Measurements from ENCODE around the gene LARP4B. TPM values are rescaled to one million over a fixed set of nuclear protein-coding genes. Genes with fewer than 3 reads are reported as not detected.
"Not testable (repeated sequence)": the region's sequence is repeated elsewhere in the genome, so short reads cannot be mapped to it uniquely, and the experiment has no call there.

The LARP4B gene
- total and polyA plus RNA-seq, 2 donors (not counting 1 experiment from before 2014, with no cell fraction given) = 35.6 to 129 TPM

DNA sequence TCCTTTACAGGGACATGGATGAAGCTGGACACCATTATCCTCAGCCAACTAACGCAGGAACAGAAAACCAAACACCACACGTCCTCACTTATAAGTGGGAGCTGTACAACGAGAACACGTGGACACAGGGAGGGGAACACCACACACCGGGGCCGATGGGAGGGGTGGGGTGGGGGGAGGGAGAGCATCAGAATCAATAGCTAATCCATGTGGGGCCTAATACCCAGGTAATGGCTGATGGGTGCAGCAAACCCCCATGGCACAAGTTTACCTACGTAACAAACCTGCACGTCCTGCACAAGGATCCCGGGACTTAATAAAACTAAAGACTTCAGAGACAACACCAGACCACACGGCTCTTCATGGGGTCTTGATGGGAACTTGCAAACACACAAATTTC lies 159.9 kb downstream of the LARP4B start:
- Mint-ChIP-seq H3K27ac (no peak overlapping the region), H3K9me3 (ENCODE audit: insufficient read depth) (peaks cover 10% of the 10 kb centered on the region), H3K4me3 (no peak overlapping the region), H3K4me1 (no peaks in the 10 kb centered on the region), H3K27me3 (peaks cover 3% of the 10 kb centered on the region)
- ChIA-PET CTCF (interaction anchor here (1.2 kb wide), 1 partner anchor 17 kb away, joined by 3 read pairs; no protein-coding TSS in a partner anchor), POLR2A (no interaction called here)
- Histone ChIP-seq H3K27ac (ENCODE audit: low read length in 2 of 2) (no peak overlapping the region), H3K4me2 (replicated peaks; ENCODE audit: low read depth, low read length, poor library complexity, severe bottlenecking) (no peak overlapping the region), H2AFZ (ENCODE audit: insufficient read depth, low read depth, low read length, poor library complexity, severe bottlenecking) (no peak overlapping the region), H3K4me1 (ENCODE audit: control insufficient read depth in 2 of 2, insufficient read depth in 2 of 2, low read length in 2 of 2) (no peaks in the 10 kb centered on the region), H3K36me3 (replicated peaks in 1 of 2; ENCODE audit: control extremely low read depth in 1 of 2, control insufficient read depth in 1 of 2, extremely low read depth in 1 of 2, insufficient read depth in 2 of 2, low read length in 1 of 2) (no peaks in the 10 kb centered on the region), H3K9me3 (ENCODE audit: control extremely low read depth in 1 of 3, control insufficient read depth in 2 of 3, insufficient read depth in 1 of 3, low read length in 2 of 3) (peaks cover 2 to 31% (median 9%) of the 10 kb centered on the region in 3 donors), H3K27me3 (replicated peaks in 1 of 4; ENCODE audit: control extremely low read depth in 1 of 4, control insufficient read depth in 3 of 4, insufficient read depth in 4 of 4, low read length in 3 of 4) (no peaks in the 10 kb centered on the region), H4K20me1 (ENCODE audit: control insufficient read depth, insufficient read depth, low read length, poor library complexity, severe bottlenecking) (no peaks in the 10 kb centered on the region), H3K79me2 (ENCODE audit: control insufficient read depth, insufficient read depth, low read length) (no peaks in the 10 kb centered on the region), H3K4me3 (ENCODE audit: control extremely low read depth in 1 of 5, extremely low read depth in 1 of 5, insufficient read depth in 1 of 5, low read depth in 2 of 5, low read length in 4 of 5) (no peak overlapping the region), H3K9ac (ENCODE audit: low read length) (no peak overlapping the region)
- intact Hi-C loops (cut with micrococcal nuclease) = no loop called here
- no peak for DNase-seq
- no peak for ATAC-seq (ENCODE audit: low read depth)
- 90% methylated on average over 8 of the region's 10 CpGs for WGBS (ENCODE audit: insufficient coverage)
- no peak for TF ChIP-seq EZH2 (IDR thresholded peaks at IDR 0.05; ENCODE audit: borderline replicate concordance, insufficient read depth, low read depth, low read length, poor library complexity, severe bottlenecking)
- TF ChIP-seq, protein P1, sequence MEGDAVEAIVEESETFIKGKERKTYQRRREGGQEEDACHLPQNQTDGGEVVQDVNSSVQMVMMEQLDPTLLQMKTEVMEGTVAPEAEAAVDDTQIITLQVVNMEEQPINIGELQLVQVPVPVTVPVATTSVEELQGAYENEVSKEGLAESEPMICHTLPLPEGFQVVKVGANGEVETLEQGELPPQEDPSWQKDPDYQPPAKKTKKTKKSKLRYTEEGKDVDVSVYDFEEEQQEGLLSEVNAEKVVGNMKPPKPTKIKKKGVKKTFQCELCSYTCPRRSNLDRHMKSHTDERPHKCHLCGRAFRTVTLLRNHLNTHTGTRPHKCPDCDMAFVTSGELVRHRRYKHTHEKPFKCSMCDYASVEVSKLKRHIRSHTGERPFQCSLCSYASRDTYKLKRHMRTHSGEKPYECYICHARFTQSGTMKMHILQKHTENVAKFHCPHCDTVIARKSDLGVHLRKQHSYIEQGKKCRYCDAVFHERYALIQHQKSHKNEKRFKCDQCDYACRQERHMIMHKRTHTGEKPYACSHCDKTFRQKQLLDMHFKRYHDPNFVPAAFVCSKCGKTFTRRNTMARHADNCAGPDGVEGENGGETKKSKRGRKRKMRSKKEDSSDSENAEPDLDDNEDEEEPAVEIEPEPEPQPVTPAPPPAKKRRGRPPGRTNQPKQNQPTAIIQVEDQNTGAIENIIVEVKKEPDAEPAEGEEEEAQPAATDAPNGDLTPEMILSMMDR (IDR thresholded peaks at IDR 0.05) = no peak

DNA sequence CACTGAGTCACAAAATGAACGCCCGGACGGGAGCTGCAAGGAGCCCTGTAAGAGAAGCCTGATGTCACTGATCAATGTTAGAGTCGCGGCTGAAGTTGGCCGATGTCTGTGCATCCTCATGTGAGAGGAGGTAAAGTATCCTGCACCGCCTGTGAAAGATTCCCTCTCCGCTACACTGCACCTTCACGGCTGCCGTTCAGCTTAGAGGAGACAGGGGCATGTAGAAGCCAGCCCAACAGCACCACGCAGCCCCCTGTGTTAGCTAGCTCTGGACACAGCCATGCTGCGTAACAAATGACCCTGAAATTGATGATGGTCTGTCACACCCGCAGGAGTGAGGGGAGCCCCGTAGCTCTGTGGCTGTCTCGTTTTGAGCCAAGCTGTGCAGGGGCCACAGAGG lies 160.5 kb downstream of the LARP4B start:
- 96% methylated on average over 15 of the region's 15 CpGs for WGBS (ENCODE audit: insufficient coverage)
- Histone ChIP-seq H3K27me3 (replicated peaks in 1 of 4; ENCODE audit: control extremely low read depth in 1 of 4, control insufficient read depth in 3 of 4, insufficient read depth in 4 of 4, low read length in 3 of 4) (no peaks in the 10 kb centered on the region), H4K20me1 (ENCODE audit: control insufficient read depth, insufficient read depth, low read length, poor library complexity, severe bottlenecking) (no peaks in the 10 kb centered on the region), H3K4me2 (replicated peaks; ENCODE audit: low read depth, low read length, poor library complexity, severe bottlenecking) (no peak overlapping the region), H3K79me2 (ENCODE audit: control insufficient read depth, insufficient read depth, low read length) (no peaks in the 10 kb centered on the region), H3K27ac (ENCODE audit: low read length in 2 of 2) (no peak overlapping the region), H3K4me1 (ENCODE audit: control insufficient read depth in 2 of 2, insufficient read depth in 2 of 2, low read length in 2 of 2) (no peaks in the 10 kb centered on the region), H3K9ac (ENCODE audit: low read length) (no peak overlapping the region), H3K9me3 (ENCODE audit: control extremely low read depth in 1 of 3, control insufficient read depth in 2 of 3, insufficient read depth in 1 of 3, low read length in 2 of 3) (peaks cover 2 to 27% (median 9%) of the 10 kb centered on the region in 3 donors), H3K4me3 (ENCODE audit: control extremely low read depth in 1 of 5, extremely low read depth in 1 of 5, insufficient read depth in 1 of 5, low read depth in 2 of 5, low read length in 4 of 5) (no peak overlapping the region), H3K36me3 (replicated peaks in 1 of 2; ENCODE audit: control extremely low read depth in 1 of 2, control insufficient read depth in 1 of 2, extremely low read depth in 1 of 2, insufficient read depth in 2 of 2, low read length in 1 of 2) (no peaks in the 10 kb centered on the region), H2AFZ (ENCODE audit: insufficient read depth, low read depth, low read length, poor library complexity, severe bottlenecking) (no peak overlapping the region)
- intact Hi-C loops (cut with micrococcal nuclease) = no loop called here
- TF ChIP-seq, protein P1 (IDR thresholded peaks at IDR 0.05) = no peak
- POLR2A ChIA-PET = no interaction called here
- no peak for ATAC-seq (ENCODE audit: low read depth)
- no peak for DNase-seq
- Mint-ChIP-seq H3K27ac (no peak overlapping the region), H3K4me3 (no peak overlapping the region), H3K9me3 (ENCODE audit: insufficient read depth) (peaks cover 12% of the 10 kb centered on the region), H3K4me1 (no peaks in the 10 kb centered on the region), H3K27me3 (peaks cover 3% of the 10 kb centered on the region)
- CTCF ChIA-PET = interaction anchor here (1.2 kb wide), 1 partner anchor 18 kb away, joined by 3 read pairs; no protein-coding TSS in a partner anchor

DNA sequence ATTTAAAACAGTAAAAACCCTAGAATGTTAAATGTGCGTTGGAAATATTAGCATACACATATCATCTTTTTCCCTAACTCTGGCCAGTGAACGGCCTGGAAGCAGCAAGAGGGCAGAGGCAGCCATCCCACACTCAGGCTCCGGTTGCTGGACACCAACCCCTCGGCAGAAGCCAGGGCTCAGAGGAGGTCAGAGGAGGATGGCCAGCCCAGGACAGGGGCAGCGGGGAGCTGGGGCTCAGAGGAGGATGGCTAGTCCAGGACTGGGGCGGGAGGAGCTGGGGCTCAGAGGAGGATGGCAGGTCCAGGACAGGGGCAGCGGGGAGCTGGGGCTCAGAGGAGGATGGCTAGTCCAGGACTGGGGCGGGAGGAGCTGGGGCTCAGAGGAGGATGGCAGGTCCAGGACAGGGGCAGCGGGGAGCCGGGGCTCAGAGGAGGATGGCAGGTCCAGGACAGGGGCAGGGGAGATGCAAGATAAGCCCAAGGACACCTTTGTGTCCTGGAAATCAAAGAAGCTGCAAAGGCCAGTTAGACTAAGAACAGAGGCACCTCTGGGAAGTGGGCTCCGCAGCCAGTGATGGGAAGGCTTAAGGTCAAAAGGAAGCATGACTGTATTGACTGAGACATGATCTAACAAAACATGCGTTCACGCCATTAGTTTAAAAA lies 161.3 kb downstream of the LARP4B start:
- H3K27ac Mint-ChIP-seq; H3K36me3 ChIP-seq (replicated peaks in 1 of 2; ENCODE audit: control extremely low read depth in 1 of 2, control insufficient read depth in 1 of 2, extremely low read depth in 1 of 2, insufficient read depth in 2 of 2, low read length in 1 of 2); H3K79me2 ChIP-seq (ENCODE audit: control insufficient read depth, insufficient read depth, low read length); H3K4me1 ChIP-seq (ENCODE audit: control insufficient read depth in 2 of 2, insufficient read depth in 2 of 2, low read length in 2 of 2); intact Hi-C loops (cut with micrococcal nuclease); H3K27ac ChIP-seq (ENCODE audit: low read length in 2 of 2); POLR2A ChIA-PET; H3K9ac ChIP-seq (ENCODE audit: low read length); CTCF ChIA-PET; H3K4me1 Mint-ChIP-seq; H3K4me3 Mint-ChIP-seq; H4K20me1 ChIP-seq (ENCODE audit: control insufficient read depth, insufficient read depth, low read length, poor library complexity, severe bottlenecking); H2AFZ ChIP-seq (ENCODE audit: insufficient read depth, low read depth, low read length, poor library complexity, severe bottlenecking); H3K4me3 ChIP-seq (ENCODE audit: control extremely low read depth in 1 of 5, extremely low read depth in 1 of 5, insufficient read depth in 1 of 5, low read depth in 2 of 5, low read length in 4 of 5); ATAC-seq (ENCODE audit: low read depth); H3K4me2 ChIP-seq (replicated peaks; ENCODE audit: low read depth, low read length, poor library complexity, severe bottlenecking); DNase-seq; H3K27me3 Mint-ChIP-seq; H3K27me3 ChIP-seq (replicated peaks in 1 of 4; ENCODE audit: control extremely low read depth in 1 of 4, control insufficient read depth in 3 of 4, insufficient read depth in 4 of 4, low read length in 3 of 4): not testable (repeated sequence)
- H3K9me3 Mint-ChIP-seq (ENCODE audit: insufficient read depth) = peaks cover 12% of the 10 kb centered on the region
- WGBS (ENCODE audit: insufficient coverage) = 94% methylated on average over 7 of the region's 13 CpGs
- H3K9me3 ChIP-seq (ENCODE audit: control extremely low read depth in 1 of 3, control insufficient read depth in 2 of 3, insufficient read depth in 1 of 3, low read length in 2 of 3) = peaks cover 2 to 22% (median 9%) of the 10 kb centered on the region in 3 donors

Measured in B cell (primary cell).